Fibroblast of lung (primary cell): Measurements from ENCODE around the gene CHD5. TPM values are rescaled to one million over a fixed set of nuclear protein-coding genes. Genes with fewer than 3 reads are reported as not detected.

Source experiments
- DNase-seq, 2 donors: peaks; one replicate each; pipeline versions ENCODE4 v3.0.0 to v3.0.0-alpha.2; 2010; ENCODE audit warnings: low read depth in 2 of 2
- H2AFZ ChIP-seq: 2 replicates; pipeline ENCODE4 v1.5.1; 2012; ENCODE audit warnings: low read length, control low read depth, inconsistent platforms
- H3K27ac ChIP-seq: 2 replicates; pipeline ENCODE4 v1.5.1; 2011; ENCODE audit warnings: low read length, control low read depth; ENCODE audit not compliant: insufficient read depth
- H3K27me3 ChIP-seq: 2 replicates; pipeline ENCODE4 v1.5.1; 2011; ENCODE audit warnings: mild to moderate bottlenecking, low read length; ENCODE audit not compliant: control insufficient read depth, insufficient read depth
- H3K36me3 ChIP-seq: 2 replicates; pipeline ENCODE4 v1.5.1; 2011; ENCODE audit warnings: low read length; ENCODE audit not compliant: control insufficient read depth, insufficient read depth
- H3K4me1 ChIP-seq: 2 replicates; pipeline ENCODE4 v1.5.1; 2011; ENCODE audit warnings: low read length; ENCODE audit not compliant: control insufficient read depth, insufficient read depth; ENCODE audit errors: extremely low read depth
- H3K4me2 ChIP-seq: 2 replicates; pipeline ENCODE4 v1.5.1; 2011; ENCODE audit warnings: low read length, control low read depth; ENCODE audit not compliant: insufficient read depth; ENCODE audit errors: extremely low read depth
- H3K4me3 ChIP-seq, 4 experiments: fragments of 200-600 bp in 1 of 4; sonication (generic) in 1 of 4; replicated peaks in 1 of 4; 2 replicates each; pipeline ENCODE4 v1.5.1; 2011 to 2016; ENCODE audit warnings: low read length in 4 of 4, low read depth in 3 of 4, mild to moderate bottlenecking in 3 of 4, control low read depth in 2 of 4, inconsistent platforms in 1 of 4, mixed read lengths in 1 of 4; ENCODE audit not compliant: insufficient read depth in 1 of 4; ENCODE audit errors: control extremely low read depth in 1 of 4
- H3K79me2 ChIP-seq: 2 replicates; pipeline ENCODE4 v1.5.1; 2012; ENCODE audit warnings: mild to moderate bottlenecking, low read length, inconsistent platforms; ENCODE audit not compliant: control insufficient read depth, insufficient read depth
- H3K9ac ChIP-seq: 2 replicates; pipeline ENCODE4 v1.5.1; 2011; ENCODE audit warnings: mild to moderate bottlenecking, low read length, control low read depth; ENCODE audit not compliant: insufficient read depth
- H3K9me3 ChIP-seq: 2 replicates; pipeline ENCODE4 v1.5.1; 2012; ENCODE audit warnings: low read depth, low read length; ENCODE audit not compliant: control insufficient read depth, insufficient read depth
- H4K20me1 ChIP-seq: 2 replicates; pipeline ENCODE4 v1.5.1; 2011; ENCODE audit warnings: low read length; ENCODE audit not compliant: control insufficient read depth, insufficient read depth; ENCODE audit errors: extremely low read depth
- EZH2 ChIP-seq: IDR thresholded peaks from 2 replicates; pipeline ENCODE4 v1.5.1; 2012; ENCODE audit warnings: low read length, control low read depth, mild to moderate bottlenecking; ENCODE audit errors: missing control alignments
- polyA plus RNA-seq, 2 donors: library from polyadenylated mRNA; depleted of rRNA in 1 of 2; stranded (reverse) in 1 of 2; unstranded in 1 of 2; fragments of >200 nt; gene quantifications; 2 replicates each; pipeline ENCODE4 v1.2.1, GENCODE V29; 2011 to 2012; ENCODE audit warnings: missing spikeins in 1 of 2
- total RNA-seq: library from RNA; depleted of rRNA; stranded (reverse); fragments of >200 nt; gene quantifications from 2 replicates; pipeline ENCODE4 v1.2.1, GENCODE V29; 2014
- TF ChIP-seq, protein P1 (sequence below), 2 donors: IDR thresholded peaks in 1 of 2; conservative IDR thresholded peaks in 1 of 2; 1 replicate in 1 of 2; 2 replicates in 1 of 2; pipeline ENCODE4 v1.5.1; 2011 to 2012; ENCODE audit warnings: low read length in 2 of 2, control low read depth in 1 of 2, inconsistent platforms in 1 of 2, low read depth in 1 of 2, mild to moderate bottlenecking in 1 of 2

Gene CHD5
- total and polyA plus RNA-seq, 2 donors (not counting 1 experiment from before 2014, with no cell fraction given) = under 0.01 to 0.01 TPM

DNA sequence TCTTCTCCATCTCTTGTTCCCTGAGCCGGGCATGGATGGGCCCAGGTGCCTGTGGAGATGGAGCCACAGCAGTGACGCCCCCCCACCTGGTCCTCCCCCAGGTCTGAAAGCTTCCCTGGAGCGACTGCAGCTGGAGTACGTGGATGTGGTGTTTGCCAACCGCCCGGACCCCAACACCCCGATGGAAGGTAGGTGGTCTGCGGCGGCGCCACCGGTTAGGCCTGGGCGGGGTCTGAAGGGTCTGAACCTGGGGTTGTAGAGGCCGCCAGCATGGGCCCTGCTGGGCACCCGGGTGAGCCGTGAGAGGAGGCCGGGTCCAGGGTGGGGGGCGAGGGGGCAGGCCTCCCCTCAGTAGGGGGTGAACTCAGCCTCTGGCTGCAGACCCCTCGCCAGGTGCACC is 89.8 kb downstream of the CHD5 start:
- Histone ChIP-seq H3K4me2 (no peak overlapping the region), H3K9me3 (no peaks in the 10 kb centered on the region), H3K9ac (no peak overlapping the region), H3K27me3 (no peaks in the 10 kb centered on the region), H3K27ac (no peak overlapping the region), H3K4me1 (no peaks in the 10 kb centered on the region), H2AFZ (no peak overlapping the region), H3K79me2 (no peaks in the 10 kb centered on the region), H3K4me3 (no peak overlapping the region), H3K36me3 (no peaks in the 10 kb centered on the region), H4K20me1 (no peaks in the 10 kb centered on the region)
- DNase-seq = no peak
- TF ChIP-seq, protein P1, sequence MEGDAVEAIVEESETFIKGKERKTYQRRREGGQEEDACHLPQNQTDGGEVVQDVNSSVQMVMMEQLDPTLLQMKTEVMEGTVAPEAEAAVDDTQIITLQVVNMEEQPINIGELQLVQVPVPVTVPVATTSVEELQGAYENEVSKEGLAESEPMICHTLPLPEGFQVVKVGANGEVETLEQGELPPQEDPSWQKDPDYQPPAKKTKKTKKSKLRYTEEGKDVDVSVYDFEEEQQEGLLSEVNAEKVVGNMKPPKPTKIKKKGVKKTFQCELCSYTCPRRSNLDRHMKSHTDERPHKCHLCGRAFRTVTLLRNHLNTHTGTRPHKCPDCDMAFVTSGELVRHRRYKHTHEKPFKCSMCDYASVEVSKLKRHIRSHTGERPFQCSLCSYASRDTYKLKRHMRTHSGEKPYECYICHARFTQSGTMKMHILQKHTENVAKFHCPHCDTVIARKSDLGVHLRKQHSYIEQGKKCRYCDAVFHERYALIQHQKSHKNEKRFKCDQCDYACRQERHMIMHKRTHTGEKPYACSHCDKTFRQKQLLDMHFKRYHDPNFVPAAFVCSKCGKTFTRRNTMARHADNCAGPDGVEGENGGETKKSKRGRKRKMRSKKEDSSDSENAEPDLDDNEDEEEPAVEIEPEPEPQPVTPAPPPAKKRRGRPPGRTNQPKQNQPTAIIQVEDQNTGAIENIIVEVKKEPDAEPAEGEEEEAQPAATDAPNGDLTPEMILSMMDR (conservative IDR thresholded peaks at IDR 0.05 in 1 of 2, IDR thresholded peaks at IDR 0.05 in 1 of 2; ENCODE audit: low read depth in 1 of 2, low read length in 2 of 2) = no peak
- TF ChIP-seq EZH2 = no peak

- Histone ChIP-seq H3K9me3 (no peaks in the 10 kb centered on the region), H3K27ac (no peak overlapping the region), H4K20me1 (no peaks in the 10 kb centered on the region), H3K9ac (no peak overlapping the region), H2AFZ (no peak overlapping the region), H3K4me1 (no peaks in the 10 kb centered on the region), H3K79me2 (no peaks in the 10 kb centered on the region), H3K4me3 (no peak overlapping the region), H3K36me3 (no peaks in the 10 kb centered on the region), H3K27me3 (no peaks in the 10 kb centered on the region), H3K4me2 (no peak overlapping the region)
- DNase-seq = no peak
- no peak for TF ChIP-seq EZH2
- TF ChIP-seq, protein P1 (conservative IDR thresholded peaks at IDR 0.05 in 1 of 2, IDR thresholded peaks at IDR 0.05 in 1 of 2; ENCODE audit: low read depth in 1 of 2, low read length in 2 of 2) = no peak
These were observed 91.2 kb downstream of the CHD5 start for GRCh38 chr1:6088956-6089355.

- Histone ChIP-seq H2AFZ (no peak overlapping the region), H4K20me1 (no peaks in the 10 kb centered on the region), H3K79me2 (no peaks in the 10 kb centered on the region), H3K27ac (no peak overlapping the region), H3K4me1 (no peaks in the 10 kb centered on the region), H3K27me3 (no peaks in the 10 kb centered on the region), H3K36me3 (no peaks in the 10 kb centered on the region), H3K4me2 (no peak overlapping the region), H3K4me3 (no peak overlapping the region), H3K9ac (no peak overlapping the region), H3K9me3 (no peaks in the 10 kb centered on the region)
- no peak for TF ChIP-seq EZH2
- TF ChIP-seq, protein P1 (conservative IDR thresholded peaks at IDR 0.05 in 1 of 2, IDR thresholded peaks at IDR 0.05 in 1 of 2; ENCODE audit: low read depth in 1 of 2, low read length in 2 of 2) = no peak
- DNase-seq = no peak
These were observed 92.2 kb downstream of the CHD5 start for GRCh38 chr1:6087958-6088357.
